Measurements from ENCODE around the gene BRICD5.

BRICD5 gene

DNA sequence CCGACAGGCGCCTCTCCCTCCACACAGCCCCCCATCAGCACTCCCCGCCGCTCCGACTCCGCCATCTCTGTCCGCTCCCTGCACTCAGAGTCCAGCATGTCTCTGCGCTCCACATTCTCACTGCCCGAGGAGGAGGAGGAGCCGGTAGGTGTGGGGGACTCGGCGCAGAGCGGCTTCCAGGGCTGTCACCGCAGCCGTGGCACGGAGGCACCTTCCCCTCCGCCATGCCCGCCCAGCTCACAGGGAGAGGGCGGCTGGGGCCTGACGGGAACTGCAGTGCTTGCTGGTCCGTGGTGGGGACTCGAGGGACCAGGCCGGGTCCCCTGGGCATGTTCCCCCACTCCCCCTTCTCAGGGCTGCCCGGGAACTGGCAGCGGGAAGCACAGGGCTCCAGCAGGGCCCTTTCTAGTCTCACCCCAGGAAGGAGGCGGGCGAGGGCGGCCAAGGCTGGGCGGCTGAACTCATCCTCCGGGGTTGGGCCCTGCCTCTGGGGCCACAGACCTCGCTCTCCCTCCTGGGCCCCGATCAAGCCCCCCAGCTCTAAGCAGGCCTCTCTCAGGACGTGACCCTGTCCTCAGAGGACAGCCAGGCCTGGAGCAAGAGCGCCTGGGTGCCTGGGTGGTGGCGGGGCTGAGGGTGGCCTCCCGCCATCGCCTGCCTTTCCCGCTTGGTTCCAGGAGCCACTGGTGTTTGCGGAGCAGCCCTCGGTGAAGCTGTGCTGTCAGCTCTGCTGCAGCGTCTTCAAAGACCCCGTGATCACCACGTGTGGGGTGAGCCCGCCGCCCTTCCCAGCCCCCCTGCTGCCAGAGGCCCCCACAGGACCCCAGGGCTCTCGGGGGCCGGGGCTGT is 39.9 kb downstream of the BRICD5 start:
- no peak for FAIRE-seq
- DNase-seq (ENCODE audit: insufficient read length, low spot score): no peak

DNA sequence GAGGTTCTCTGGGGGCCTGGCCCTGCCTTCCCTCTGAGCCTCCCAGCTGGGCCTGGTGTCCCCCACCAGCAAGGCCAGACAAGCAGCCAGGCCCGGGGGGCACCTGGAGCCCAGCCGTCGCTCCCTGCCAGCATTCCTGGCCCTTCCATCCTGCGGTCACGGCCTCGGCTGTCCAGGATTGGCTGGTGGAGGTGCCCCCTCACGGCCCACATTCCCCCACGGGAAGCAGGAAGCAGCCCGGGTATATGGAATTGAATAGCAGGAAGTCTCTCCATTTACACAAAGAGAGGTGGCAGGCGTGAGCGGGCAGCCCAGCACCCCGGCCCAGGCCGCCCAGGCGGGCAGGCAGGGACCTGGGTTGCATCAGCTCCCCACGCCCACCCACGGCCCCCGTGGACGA is 40.6 kb downstream of the BRICD5 start:
- TF ChIP-seq POU2F2 (IDR thresholded peaks at IDR 0.05; ENCODE audit: low read depth, low read length): no peak
- no peak for TF ChIP-seq POLR2AphosphoS5 (IDR thresholded peaks at IDR 0.05; ENCODE audit: low read depth, low read length)
- no peak for TF ChIP-seq POLR2A (IDR thresholded peaks at IDR 0.05; ENCODE audit: low read depth, low read length)
- TF ChIP-seq SPI1 (IDR thresholded peaks at IDR 0.05; ENCODE audit: low read depth, low read length): no peak
- FAIRE-seq (no peak), DNase-seq (ENCODE audit: insufficient read length, low spot score) (no peak)

More for the DNA sequence above, 39.9 kb downstream of the BRICD5 start:
- no peak for TF ChIP-seq POLR2AphosphoS5 (IDR thresholded peaks at IDR 0.05; ENCODE audit: low read depth, low read length)
- TF ChIP-seq SPI1 (IDR thresholded peaks at IDR 0.05; ENCODE audit: low read depth, low read length): no peak
- TF ChIP-seq PAX5 (IDR thresholded peaks at IDR 0.05; ENCODE audit: insufficient read depth, low read length, severe bottlenecking): no peak
- no peak for TF ChIP-seq TAF1 (IDR thresholded peaks at IDR 0.05; ENCODE audit: low read depth, low read length)
- no peak for TF ChIP-seq POU2F2 (IDR thresholded peaks at IDR 0.05; ENCODE audit: low read depth, low read length)
- TF ChIP-seq POLR2A (IDR thresholded peaks at IDR 0.05; ENCODE audit: low read depth, low read length): no peak

DNA sequence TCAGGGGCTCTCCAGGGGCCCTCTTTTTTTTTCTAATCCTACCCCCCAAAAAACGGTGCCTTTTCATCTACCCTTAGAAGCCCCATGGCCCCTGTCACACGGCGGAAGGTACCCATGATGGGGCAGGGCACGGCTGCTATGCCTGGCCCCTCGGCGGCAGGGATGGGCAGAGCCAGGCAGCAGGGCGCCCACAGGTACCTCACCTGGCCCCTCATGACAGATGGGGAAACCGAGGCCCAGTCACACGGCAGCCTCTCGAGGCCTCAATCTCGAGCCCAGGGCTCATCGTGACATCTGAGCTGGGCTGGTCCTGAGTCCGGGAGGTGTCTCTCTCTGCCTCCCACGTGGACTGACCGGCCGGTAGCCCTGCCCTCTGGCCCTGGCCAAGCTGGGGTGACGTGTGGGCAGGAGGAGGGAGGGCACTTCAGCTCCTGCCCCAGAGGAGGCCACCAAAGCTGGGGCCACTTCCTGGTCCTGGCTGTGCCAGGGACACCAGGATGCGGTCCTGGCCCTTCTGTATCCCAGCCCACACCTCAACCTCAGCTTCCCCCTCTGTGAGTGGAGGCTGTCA is 43.5 kb downstream of the BRICD5 start:
- DNase-seq (ENCODE audit: insufficient read length, low spot score) (no peak), FAIRE-seq (no peak)
- no peak for TF ChIP-seq PAX5 (IDR thresholded peaks at IDR 0.05; ENCODE audit: insufficient read depth, low read length, severe bottlenecking)
- no peak for TF ChIP-seq POLR2A (IDR thresholded peaks at IDR 0.05; ENCODE audit: low read depth, low read length)
- TF ChIP-seq POU2F2 (IDR thresholded peaks at IDR 0.05; ENCODE audit: low read depth, low read length): no peak
- no peak for TF ChIP-seq TAF1 (IDR thresholded peaks at IDR 0.05; ENCODE audit: low read depth, low read length)
- no peak for TF ChIP-seq POLR2AphosphoS5 (IDR thresholded peaks at IDR 0.05; ENCODE audit: low read depth, low read length)
- no peak for TF ChIP-seq SPI1 (IDR thresholded peaks at IDR 0.05; ENCODE audit: low read depth, low read length)

DNA sequence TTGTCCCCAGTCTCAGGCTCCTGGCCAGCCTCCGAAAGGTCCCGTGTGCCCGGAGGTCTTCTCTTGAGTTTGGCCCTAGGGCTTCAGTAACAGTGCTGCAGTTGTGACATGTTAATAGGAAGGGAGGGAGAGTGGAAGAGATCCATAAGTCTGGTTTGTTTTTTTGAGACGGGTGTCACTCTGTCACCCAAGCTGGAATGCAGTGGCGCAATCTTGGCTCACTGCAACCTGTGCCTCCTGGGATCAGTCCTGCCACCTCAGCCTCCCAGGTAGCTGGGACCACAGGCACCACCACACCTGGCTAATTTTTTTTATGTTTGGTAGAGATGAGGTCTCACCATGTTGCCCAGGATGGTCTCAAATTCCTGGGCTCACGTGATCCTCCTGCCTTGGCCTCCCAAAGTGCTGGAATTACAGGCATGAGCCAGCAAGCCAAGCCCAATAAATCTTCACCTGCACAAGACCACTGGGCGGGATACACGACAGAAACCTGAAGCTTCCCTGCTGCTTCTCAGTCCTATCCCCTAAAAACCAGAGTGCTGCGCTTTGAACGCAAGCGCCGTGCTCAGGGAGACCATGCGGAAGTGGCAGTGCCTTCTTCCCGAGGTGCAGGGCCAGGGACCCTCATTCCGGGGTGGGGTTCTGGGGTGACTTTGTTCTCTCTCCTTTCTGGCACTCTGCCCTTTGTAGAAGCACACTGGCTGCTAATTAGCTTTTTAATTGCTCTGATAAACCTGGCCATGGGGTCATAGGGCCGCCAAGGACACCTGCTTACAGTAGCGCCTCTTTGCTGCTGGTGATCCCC is 44.2 kb downstream of the BRICD5 start:
- no peak for DNase-seq (ENCODE audit: insufficient read length, low spot score)

GRCh38 chr16:2165861-2166260 is 44.8 kb downstream of the BRICD5 start:
- TF ChIP-seq PAX5 (IDR thresholded peaks at IDR 0.05; ENCODE audit: insufficient read depth, low read length, severe bottlenecking) (no peak), POLR2AphosphoS5 (IDR thresholded peaks at IDR 0.05; ENCODE audit: low read depth, low read length) (no peak), POLR2A (IDR thresholded peaks at IDR 0.05; ENCODE audit: low read depth, low read length) (no peak), SPI1 (IDR thresholded peaks at IDR 0.05; ENCODE audit: low read depth, low read length) (no peak)
- FAIRE-seq (no peak), DNase-seq (ENCODE audit: insufficient read length, low spot score) (no peak)

More for the DNA sequence above, 44.2 kb downstream of the BRICD5 start:
- FAIRE-seq: no peak
- no peak for TF ChIP-seq TAF1 (IDR thresholded peaks at IDR 0.05; ENCODE audit: low read depth, low read length)
- no peak for TF ChIP-seq SPI1 (IDR thresholded peaks at IDR 0.05; ENCODE audit: low read depth, low read length)
- TF ChIP-seq POU2F2 (IDR thresholded peaks at IDR 0.05; ENCODE audit: low read depth, low read length): no peak
- no peak for TF ChIP-seq POLR2A (IDR thresholded peaks at IDR 0.05; ENCODE audit: low read depth, low read length)
- no peak for TF ChIP-seq POLR2AphosphoS5 (IDR thresholded peaks at IDR 0.05; ENCODE audit: low read depth, low read length)
- no peak for TF ChIP-seq PAX5 (IDR thresholded peaks at IDR 0.05; ENCODE audit: insufficient read depth, low read length, severe bottlenecking)

DNA sequence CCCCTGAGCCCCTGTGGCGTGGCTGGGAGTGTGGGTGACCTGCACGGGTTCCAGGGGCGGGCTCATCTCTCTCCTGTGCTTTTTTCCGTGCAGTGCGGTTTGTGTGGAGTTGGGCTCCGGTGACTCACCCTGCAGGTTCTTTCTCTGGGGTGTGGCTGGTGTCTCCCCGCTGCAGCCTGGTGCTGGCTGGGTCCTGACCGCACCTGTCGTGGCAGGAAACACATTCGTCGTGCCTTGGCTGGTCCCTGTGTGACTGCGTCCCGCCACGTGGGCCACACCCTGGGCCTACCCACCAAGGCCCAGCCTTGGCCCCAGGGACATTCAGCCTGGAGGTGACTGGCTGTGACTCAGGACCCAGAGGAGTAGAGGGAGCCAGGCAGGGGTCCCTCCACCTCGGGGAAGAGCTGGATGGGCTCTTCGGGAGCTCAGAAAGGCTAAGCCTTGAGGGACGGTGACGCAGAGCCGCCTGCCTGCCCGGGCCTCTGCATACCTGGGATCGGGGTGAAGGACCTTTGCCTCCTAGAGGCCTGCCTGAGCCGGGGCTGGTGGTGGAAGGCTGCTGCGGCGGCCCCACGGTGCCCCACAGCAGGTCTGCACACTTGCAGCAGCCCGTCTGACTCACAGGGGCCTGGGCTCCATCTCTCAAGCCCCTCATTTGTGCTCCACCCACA is 47.3 kb downstream of the BRICD5 start:
- FAIRE-seq (no peak), DNase-seq (ENCODE audit: insufficient read length, low spot score) (no peak)
- TF ChIP-seq TAF1 (IDR thresholded peaks at IDR 0.05; ENCODE audit: low read depth, low read length) (no peak), POU2F2 (IDR thresholded peaks at IDR 0.05; ENCODE audit: low read depth, low read length) (no peak), POLR2A (IDR thresholded peaks at IDR 0.05; ENCODE audit: low read depth, low read length) (no peak), SPI1 (IDR thresholded peaks at IDR 0.05; ENCODE audit: low read depth, low read length) (no peak), POLR2AphosphoS5 (IDR thresholded peaks at IDR 0.05; ENCODE audit: low read depth, low read length) (no peak), PAX5 (IDR thresholded peaks at IDR 0.05; ENCODE audit: insufficient read depth, low read length, severe bottlenecking) (no peak)

GRCh38 chr16:2162676-2163118 is 48.0 kb downstream of the BRICD5 start:
- no peak for FAIRE-seq
- DNase-seq (ENCODE audit: insufficient read length, low spot score): no peak

DNA sequence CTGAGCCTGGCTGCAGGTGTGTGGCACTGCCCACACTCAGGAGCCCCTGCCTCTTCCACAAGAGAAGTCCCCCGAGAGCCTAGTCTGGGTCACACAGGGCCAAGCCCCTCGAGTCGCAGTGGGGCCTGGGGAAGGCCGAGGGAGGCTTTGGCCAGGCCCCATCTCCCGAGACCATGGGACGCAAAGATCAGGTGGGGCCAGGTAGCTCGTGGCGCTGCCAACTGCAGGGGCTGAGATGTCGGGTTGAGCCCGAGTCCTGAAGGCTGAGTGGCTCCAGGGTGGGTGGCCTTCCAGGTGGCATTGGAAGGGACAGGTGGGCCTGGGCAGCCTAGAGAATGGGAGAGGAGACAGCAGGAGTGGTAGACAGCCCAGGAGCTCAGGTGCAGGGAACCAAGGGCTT is 48.8 kb downstream of the BRICD5 start:
- TF ChIP-seq POLR2AphosphoS5 (IDR thresholded peaks at IDR 0.05; ENCODE audit: low read depth, low read length): no peak
- TF ChIP-seq SPI1 (IDR thresholded peaks at IDR 0.05; ENCODE audit: low read depth, low read length): no peak
- no peak for TF ChIP-seq PAX5 (IDR thresholded peaks at IDR 0.05; ENCODE audit: insufficient read depth, low read length, severe bottlenecking)
- no peak for TF ChIP-seq TAF1 (IDR thresholded peaks at IDR 0.05; ENCODE audit: low read depth, low read length)
- TF ChIP-seq POU2F2 (IDR thresholded peaks at IDR 0.05; ENCODE audit: low read depth, low read length): no peak
- TF ChIP-seq POLR2A (IDR thresholded peaks at IDR 0.05; ENCODE audit: low read depth, low read length): no peak
- FAIRE-seq (no peak), DNase-seq (ENCODE audit: insufficient read length, low spot score) (no peak)

More at GRCh38 chr16:2162676-2163118, 48.0 kb downstream of the BRICD5 start:
- TF ChIP-seq POLR2A (IDR thresholded peaks at IDR 0.05; ENCODE audit: low read depth, low read length) (no peak), SPI1 (IDR thresholded peaks at IDR 0.05; ENCODE audit: low read depth, low read length) (no peak), PAX5 (IDR thresholded peaks at IDR 0.05; ENCODE audit: insufficient read depth, low read length, severe bottlenecking) (no peak), TAF1 (IDR thresholded peaks at IDR 0.05; ENCODE audit: low read depth, low read length) (no peak)

Data from GM12891 (cell line).